DMS 273 (cell line): Measurements from ENCODE around the gene KCTD15.

Experiments
- DNase-seq: peaks from one replicate; lab custom pipeline; 2025; ENCODE audit not compliant: unreplicated experiment; lab: John Stamatoyannopoulos, UW

KCTD15 gene

GRCh38 chr19:33771384-33772101 lies 25.1 kb upstream of the KCTD15 start:
- peak; percentile 90 for DNase-seq

GRCh38 chr19:33772102-33772857 lies 24.4 kb upstream of the KCTD15 start:
- no peak for DNase-seq

- DNase-seq: no peak
Observed at GRCh38 chr19:33772858-33773180, 23.9 kb upstream of the KCTD15 start.

GRCh38 chr19:33773704-33774624 lies 22.7 kb upstream of the KCTD15 start:
- no peak for DNase-seq

- no peak for DNase-seq
Observed at GRCh38 chr19:33774751-33775150, 21.9 kb upstream of the KCTD15 start.

GRCh38 chr19:33775731-33776487 lies 20.8 kb upstream of the KCTD15 start:
- DNase-seq: no peak

- DNase-seq: no peak
Observed at GRCh38 chr19:33777351-33777750, 19.3 kb upstream of the KCTD15 start.

GRCh38 chr19:33777753-33778088 lies 18.9 kb upstream of the KCTD15 start:
- DNase-seq: no peak

- DNase-seq: peak; percentile 93
Observed at GRCh38 chr19:33778089-33778791, 18.4 kb upstream of the KCTD15 start.

- DNase-seq: no peak
Observed at GRCh38 chr19:33779849-33780248, 16.8 kb upstream of the KCTD15 start.

- DNase-seq: no peak
Observed at GRCh38 chr19:33780251-33780650, 16.4 kb upstream of the KCTD15 start.

- DNase-seq: no peak
Observed at GRCh38 chr19:33780746-33781145, 15.9 kb upstream of the KCTD15 start.

GRCh38 chr19:33781415-33781935 lies 15.2 kb upstream of the KCTD15 start:
- DNase-seq: no peak

- DNase-seq: no peak
Observed at GRCh38 chr19:33781996-33782395, 14.7 kb upstream of the KCTD15 start.

GRCh38 chr19:33784432-33784831 lies 12.2 kb upstream of the KCTD15 start:
- no peak for DNase-seq

- DNase-seq: no peak
Observed at GRCh38 chr19:33785795-33786194, 10.9 kb upstream of the KCTD15 start.

GRCh38 chr19:33788676-33789075 lies 8.0 kb upstream of the KCTD15 start:
- DNase-seq: no peak

GRCh38 chr19:33789344-33789743 lies 7.3 kb upstream of the KCTD15 start:
- DNase-seq: no peak

GRCh38 chr19:33794683-33795369 lies 1.8 kb upstream of the KCTD15 start:
- DNase-seq: no peak
